AG04449 (cell line): ENCODE data around the gene HOXB8.
A peak's percentile ranks its signal among the peaks of the same experiment; 100 is the strongest.

Experiments used
- CTCF ChIA-PET: fragments of 350-600 bp; formaldehyde crosslinking; extraction: SDS; loops from one replicate; lab custom pipeline; 2021; ENCODE audit warnings: antibody characterized with exemption; lab: Yijun Ruan, JAX
- POLR2A ChIA-PET: fragments of 400-600, 350-600 bp; formaldehyde crosslinking; extraction: SDS; loops from one replicate; lab custom pipeline; 2020; ENCODE audit warnings: antibody characterized with exemption, inconsistent platforms; lab: Yijun Ruan, JAX
- DNase-seq: peaks from one replicate; pipeline ENCODE4 v3.0.0-alpha.2; 2010; ENCODE audit warnings: low read depth, low spot score
- H3K4me3 ChIP-seq: 2 replicates; pipeline ENCODE4 v1.5.1; 2011; ENCODE audit warnings: low read depth, mild to moderate bottlenecking, control low read depth, low read length
- CTCF ChIP-seq: IDR thresholded peaks from one replicate; pipeline ENCODE4 v1.5.1; 2011; ENCODE audit warnings: mild to moderate bottlenecking, moderate library complexity, low read length, control low read depth, inconsistent platforms; ENCODE audit not compliant: insufficient read depth; ENCODE audit errors: missing control alignments

HOXB8 gene

DNA sequence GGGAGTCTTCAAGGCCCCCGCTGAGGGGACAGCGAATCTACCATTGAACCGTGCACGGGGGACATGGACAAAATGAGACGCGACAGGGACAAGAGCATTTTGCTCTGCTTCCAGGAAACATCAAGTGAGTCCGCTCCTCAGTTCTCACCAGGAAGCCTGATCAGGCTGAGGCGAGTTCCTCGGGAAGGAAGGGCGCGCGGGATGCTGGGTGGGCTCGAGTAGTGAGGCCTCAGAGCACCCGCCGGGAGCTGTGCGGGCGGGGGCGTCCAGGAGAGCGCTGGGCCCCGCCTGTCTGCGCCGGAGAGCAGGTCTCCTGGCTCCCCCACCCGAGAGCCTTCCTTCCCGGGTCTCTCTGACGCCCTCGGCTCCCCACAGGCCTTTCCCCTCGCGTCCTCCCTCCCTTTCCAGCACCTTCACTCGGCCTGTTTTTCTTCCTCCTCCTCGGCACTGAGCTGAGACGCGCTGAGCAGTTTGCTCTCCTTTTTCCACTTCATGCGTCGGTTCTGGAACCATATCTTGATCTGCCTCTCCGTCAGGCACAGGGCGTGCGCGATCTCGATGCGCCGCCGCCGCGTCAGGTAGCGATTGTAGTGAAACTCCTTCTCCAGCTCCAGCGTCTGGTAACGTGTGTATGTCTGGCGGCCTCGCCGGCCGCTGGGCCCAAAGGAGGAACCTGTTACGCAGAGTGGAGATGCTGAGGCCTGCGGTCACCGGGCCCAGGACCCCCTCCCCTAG lies 18.9 kb downstream of the HOXB8 start:
- POLR2A ChIA-PET = interaction anchor here (0.8 to 1.7 kb wide), 7 partner anchors 8 to 244 kb away, joined by 3 to 12 read pairs (median 4); no protein-coding TSS in a partner anchor
- peak overlapping the region; percentile 76 for H3K4me3 ChIP-seq
- DNase-seq = no peak
- no peak for TF ChIP-seq CTCF
- CTCF ChIA-PET = interaction anchor here (0.9 to 8.4 kb wide), 8 partner anchors 11 to 288 kb away, joined by 3 to 80 read pairs (median 8); partner anchors contain the start of gene HOXB8

GRCh38 chr17:48595278-48595999 lies 19.7 kb downstream of the HOXB8 start:
- POLR2A ChIA-PET = interaction anchor here (0.8 to 1.8 kb wide), 5 partner anchors 13 to 121 kb away, joined by 3 to 5 read pairs (median 4); no protein-coding TSS in a partner anchor
- H3K4me3 ChIP-seq = peak overlapping the region; percentile 76
- no peak for DNase-seq
- no peak for TF ChIP-seq CTCF
- CTCF ChIA-PET = interaction anchor here (0.6 to 8.4 kb wide), 13 partner anchors 11 to 291 kb away, joined by 3 to 80 read pairs (median 6); partner anchors contain the start of gene HOXB8

DNA sequence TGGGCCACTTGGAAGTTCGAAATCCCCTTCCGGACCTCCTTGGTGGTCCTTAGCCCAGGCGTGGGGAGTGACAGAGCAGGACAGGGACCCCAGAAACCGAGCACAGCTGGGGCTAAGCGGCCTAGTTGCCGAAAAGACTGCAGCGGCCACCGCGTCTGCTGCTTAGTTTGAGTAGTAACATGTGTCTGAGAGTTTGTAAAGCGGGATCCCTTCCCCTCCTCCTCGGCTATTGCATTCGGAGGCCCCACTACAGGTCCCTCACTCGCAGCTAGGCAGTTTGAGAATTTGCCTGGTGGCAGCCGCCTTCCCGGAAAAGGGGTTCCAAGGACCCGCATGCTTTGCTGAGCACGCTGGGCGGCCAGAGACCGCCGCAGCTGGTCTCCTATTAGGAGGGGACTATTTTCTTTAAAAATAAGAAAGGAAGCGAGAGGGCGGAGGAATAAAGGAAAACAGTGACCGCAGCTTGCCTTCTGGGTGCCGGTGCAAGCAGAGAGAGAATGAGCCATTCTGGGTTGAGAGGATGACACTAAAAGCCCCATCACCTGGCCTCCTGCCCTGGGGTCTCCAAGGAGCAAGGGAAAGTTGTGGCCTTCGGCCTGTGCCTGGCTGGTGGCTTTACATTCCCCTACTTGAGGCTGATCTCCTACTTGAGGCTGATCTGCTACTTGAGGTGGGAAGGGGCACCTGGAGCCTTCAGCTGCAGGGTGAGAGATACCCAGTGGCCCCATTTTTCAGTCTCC lies 20.4 kb downstream of the HOXB8 start:
- TF ChIP-seq CTCF = no peak
- ChIA-PET CTCF (interaction anchor here (0.6 to 8.4 kb wide), 20 partner anchors 15 to 379 kb away, joined by 3 to 80 read pairs (median 6); partner anchors contain the start of gene HOXB8), POLR2A (interaction anchor here (1.0 to 3.3 kb wide), 7 partner anchors 12 to 48 kb away, joined by 3 to 14 read pairs (median 4); no protein-coding TSS in a partner anchor)

DNA sequence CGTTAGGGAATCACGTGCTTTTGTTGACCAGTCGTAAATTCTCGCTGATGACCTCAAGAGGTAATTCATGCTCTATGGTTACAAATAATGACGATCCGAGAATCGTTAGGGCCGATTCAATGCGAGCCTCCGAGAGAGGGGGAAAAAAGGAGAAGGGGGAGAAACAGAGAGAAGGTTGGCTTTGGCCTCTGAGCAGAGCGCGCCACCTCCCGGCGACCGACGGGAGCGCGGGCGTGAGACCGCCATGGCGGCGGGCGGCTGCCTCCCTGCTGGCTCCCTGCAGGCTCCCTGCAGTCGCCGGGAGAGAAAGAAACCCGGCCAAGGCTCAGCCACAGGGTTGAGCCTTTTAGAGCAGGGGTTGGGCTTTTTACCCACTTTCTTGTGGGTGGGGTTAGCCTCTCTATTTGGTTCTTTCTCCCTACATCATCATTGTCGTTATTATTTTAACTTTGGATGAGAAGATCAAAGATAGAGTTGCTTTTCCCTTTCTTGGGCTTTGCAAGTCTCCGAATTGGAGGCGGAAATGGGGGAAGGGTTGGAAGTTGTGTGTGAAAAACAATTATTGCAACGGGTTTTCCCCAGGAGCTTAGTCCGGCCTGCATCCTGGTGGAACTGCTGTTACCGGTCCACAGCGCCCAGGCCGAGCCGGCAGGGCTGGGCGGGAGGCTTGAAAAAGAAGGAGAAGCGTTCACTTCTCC lies 21.1 kb downstream of the HOXB8 start:
- peak; percentile 99 for TF ChIP-seq CTCF
- ChIA-PET POLR2A (interaction anchor here (0.5 to 3.3 kb wide), 11 partner anchors 11 to 52 kb away, joined by 3 to 14 read pairs (median 5); no protein-coding TSS in a partner anchor), CTCF (interaction anchor here (0.7 to 8.4 kb wide), 32 partner anchors 16 to 442 kb away, joined by 3 to 80 read pairs (median 6); partner anchors contain the start of gene HOXB8)
- H3K4me3 ChIP-seq = peak overlapping the region; percentile 76
- peak; percentile 63 for DNase-seq

More for the DNA sequence above, 20.4 kb downstream of the HOXB8 start:
- H3K4me3 ChIP-seq = peak overlapping the region; percentile 76
- no peak for DNase-seq

GRCh38 chr17:48593126-48593829 lies 21.8 kb downstream of the HOXB8 start, which contains the start of gene HOXB5:
Gene HOXB5, minus strand, starts transcription at chr17:48593779. Its CDS starts 97 bp downstream, at chr17:48593682.
- CTCF ChIA-PET = interaction anchor here (0.6 to 8.4 kb wide), 36 partner anchors 14 to 441 kb away, joined by 3 to 80 read pairs (median 6); partner anchors contain the start of gene HOXB8
- H3K4me3 ChIP-seq = peak within 1 kb of the TSS; percentile 76
- POLR2A ChIA-PET = interaction anchor here (0.8 to 3.3 kb wide), 16 partner anchors 17 to 257 kb away, joined by 3 to 14 read pairs (median 5); partner anchors contain the start of gene HOXB8
- no peak for DNase-seq
- no peak for TF ChIP-seq CTCF
